GM19395 (cell line): ENCODE results near the gene NECTIN2.
"Not testable (repeated sequence)": the region's sequence is repeated elsewhere in the genome, so short reads cannot be mapped to it uniquely, and the experiment has no call there.

Experiments
- ATAC-seq: cut with Tn5 transposase; IDR thresholded peaks from one replicate; pipeline ENCODE4 v1.9.1; 2021; ENCODE audit warnings: mild to moderate bottlenecking, moderate library complexity; ENCODE audit not compliant: unreplicated experiment

Gene NECTIN2

DNA sequence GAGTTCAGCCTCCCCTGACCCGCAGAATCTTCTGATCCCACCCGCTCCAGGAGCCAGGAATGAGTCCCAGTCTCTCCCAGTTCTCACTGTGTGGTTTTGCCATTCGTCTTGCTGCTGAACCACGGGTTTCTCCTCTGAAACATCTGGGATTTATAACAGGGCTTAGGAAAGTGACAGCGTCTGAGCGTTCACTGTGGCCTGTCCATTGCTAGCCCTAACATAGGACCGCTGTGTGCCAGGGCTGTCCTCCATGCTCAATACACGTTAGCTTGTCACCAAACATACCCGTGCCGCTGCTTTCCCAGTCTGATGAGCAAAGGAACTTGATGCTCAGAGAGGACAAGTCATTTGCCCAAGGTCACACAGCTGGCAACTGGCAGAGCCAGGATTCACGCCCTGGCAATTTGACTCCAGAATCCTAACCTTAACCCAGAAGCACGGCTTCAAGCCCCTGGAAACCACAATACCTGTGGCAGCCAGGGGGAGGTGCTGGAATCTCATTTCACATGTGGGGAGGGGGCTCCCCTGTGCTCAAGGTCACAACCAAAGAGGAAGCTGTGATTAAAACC, 58.4 kb downstream of the NECTIN2 start:
- ATAC-seq = no peak

DNA sequence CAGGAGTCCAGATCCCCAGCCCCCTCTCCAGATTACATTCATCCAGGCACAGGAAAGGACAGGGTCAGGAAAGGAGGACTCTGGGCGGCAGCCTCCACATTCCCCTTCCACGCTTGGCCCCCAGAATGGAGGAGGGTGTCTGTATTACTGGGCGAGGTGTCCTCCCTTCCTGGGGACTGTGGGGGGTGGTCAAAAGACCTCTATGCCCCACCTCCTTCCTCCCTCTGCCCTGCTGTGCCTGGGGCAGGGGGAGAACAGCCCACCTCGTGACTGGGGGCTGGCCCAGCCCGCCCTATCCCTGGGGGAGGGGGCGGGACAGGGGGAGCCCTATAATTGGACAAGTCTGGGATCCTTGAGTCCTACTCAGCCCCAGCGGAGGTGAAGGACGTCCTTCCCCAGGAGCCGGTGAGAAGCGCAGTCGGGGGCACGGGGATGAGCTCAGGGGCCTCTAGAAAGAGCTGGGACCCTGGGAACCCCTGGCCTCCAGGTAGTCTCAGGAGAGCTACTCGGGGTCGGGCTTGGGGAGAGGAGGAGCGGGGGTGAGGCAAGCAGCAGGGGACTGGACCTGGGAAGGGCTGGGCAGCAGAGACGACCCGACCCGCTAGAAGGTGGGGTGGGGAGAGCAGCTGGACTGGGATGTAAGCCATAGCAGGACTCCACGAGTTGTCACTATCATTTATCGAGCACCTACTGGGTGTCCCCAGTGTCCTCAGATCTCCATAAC, 59.5 kb downstream of the NECTIN2 start, which contains the start of gene APOE:
APOE (plus strand) TSS at position 360 of the 724 bp plus-strand sequence. CDS start 829 bp downstream, outside the sequence.
- no peak for ATAC-seq

DNA sequence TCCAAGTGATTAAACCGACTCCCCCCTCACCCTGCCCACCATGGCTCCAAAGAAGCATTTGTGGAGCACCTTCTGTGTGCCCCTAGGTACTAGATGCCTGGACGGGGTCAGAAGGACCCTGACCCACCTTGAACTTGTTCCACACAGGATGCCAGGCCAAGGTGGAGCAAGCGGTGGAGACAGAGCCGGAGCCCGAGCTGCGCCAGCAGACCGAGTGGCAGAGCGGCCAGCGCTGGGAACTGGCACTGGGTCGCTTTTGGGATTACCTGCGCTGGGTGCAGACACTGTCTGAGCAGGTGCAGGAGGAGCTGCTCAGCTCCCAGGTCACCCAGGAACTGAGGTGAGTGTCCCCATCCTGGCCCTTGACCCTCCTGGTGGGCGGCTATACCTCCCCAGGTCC, 61.5 kb downstream of the NECTIN2 start:
- no peak for ATAC-seq

DNA sequence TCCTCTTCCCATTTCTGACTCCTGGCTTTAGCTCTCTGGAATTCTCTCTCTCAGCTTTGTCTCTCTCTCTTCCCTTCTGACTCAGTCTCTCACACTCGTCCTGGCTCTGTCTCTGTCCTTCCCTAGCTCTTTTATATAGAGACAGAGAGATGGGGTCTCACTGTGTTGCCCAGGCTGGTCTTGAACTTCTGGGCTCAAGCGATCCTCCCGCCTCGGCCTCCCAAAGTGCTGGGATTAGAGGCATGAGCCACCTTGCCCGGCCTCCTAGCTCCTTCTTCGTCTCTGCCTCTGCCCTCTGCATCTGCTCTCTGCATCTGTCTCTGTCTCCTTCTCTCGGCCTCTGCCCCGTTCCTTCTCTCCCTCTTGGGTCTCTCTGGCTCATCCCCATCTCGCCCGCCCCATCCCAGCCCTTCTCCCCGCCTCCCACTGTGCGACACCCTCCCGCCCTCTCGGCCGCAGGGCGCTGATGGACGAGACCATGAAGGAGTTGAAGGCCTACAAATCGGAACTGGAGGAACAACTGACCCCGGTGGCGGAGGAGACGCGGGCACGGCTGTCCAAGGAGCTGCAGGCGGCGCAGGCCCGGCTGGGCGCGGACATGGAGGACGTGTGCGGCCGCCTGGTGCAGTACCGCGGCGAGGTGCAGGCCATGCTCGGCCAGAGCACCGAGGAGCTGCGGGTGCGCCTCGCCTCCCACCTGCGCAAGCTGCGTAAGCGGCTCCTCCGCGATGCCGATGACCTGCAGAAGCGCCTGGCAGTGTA, 62.2 kb downstream of the NECTIN2 start:
- no peak for ATAC-seq

DNA sequence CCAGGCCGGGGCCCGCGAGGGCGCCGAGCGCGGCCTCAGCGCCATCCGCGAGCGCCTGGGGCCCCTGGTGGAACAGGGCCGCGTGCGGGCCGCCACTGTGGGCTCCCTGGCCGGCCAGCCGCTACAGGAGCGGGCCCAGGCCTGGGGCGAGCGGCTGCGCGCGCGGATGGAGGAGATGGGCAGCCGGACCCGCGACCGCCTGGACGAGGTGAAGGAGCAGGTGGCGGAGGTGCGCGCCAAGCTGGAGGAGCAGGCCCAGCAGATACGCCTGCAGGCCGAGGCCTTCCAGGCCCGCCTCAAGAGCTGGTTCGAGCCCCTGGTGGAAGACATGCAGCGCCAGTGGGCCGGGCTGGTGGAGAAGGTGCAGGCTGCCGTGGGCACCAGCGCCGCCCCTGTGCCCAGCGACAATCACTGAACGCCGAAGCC, 62.8 kb downstream of the NECTIN2 start:
- ATAC-seq = no peak

DNA sequence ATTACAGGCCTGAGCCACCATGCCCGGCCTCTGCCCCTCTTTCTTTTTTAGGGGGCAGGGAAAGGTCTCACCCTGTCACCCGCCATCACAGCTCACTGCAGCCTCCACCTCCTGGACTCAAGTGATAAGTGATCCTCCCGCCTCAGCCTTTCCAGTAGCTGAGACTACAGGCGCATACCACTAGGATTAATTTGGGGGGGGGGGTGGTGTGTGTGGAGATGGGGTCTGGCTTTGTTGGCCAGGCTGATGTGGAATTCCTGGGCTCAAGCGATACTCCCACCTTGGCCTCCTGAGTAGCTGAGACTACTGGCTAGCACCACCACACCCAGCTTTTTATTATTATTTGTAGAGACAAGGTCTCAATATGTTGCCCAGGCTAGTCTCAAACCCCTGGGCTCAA, 63.7 kb downstream of the NECTIN2 start:
- ATAC-seq = no peak

DNA sequence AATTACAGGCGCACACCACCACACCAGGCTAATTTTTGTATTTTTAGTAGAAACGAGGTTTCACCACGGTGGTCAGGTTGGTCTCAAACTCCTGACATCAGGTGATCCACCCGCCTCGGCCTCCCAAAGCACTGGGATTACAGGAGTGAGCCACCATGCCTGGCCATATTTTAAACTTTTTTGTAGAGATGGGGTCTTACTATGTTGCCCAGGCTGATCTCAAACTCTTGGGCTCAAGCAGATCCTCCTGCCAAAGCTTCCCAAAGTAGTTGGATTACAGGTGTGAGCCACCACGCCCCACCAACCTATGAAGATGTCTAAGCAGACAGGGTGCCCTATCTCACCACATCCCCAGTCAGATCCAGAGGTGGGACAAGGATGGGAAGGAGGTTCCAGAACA, 65.8 kb downstream of the NECTIN2 start:
- not testable (repeated sequence) for ATAC-seq

DNA sequence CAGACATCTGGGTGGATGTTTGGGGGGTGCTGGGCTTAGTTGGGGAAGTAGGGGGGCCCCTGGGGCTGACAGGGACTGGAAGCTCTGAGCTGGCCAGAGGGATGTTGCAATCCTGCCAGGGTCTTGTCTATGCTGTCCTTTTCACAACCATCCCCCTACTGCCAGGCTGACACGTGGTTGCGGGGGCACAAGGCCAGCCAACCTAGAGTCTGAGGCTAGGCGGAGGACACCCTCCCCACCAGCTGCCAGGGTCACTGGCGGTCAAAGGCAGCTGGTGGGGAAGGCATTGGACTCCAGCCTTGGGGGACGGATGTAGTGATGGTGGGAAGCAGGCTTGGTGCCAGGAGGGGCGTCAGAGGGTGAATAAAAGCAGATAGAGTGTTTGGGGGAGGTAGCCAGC, 66.8 kb downstream of the NECTIN2 start:
- ATAC-seq = no peak

DNA sequence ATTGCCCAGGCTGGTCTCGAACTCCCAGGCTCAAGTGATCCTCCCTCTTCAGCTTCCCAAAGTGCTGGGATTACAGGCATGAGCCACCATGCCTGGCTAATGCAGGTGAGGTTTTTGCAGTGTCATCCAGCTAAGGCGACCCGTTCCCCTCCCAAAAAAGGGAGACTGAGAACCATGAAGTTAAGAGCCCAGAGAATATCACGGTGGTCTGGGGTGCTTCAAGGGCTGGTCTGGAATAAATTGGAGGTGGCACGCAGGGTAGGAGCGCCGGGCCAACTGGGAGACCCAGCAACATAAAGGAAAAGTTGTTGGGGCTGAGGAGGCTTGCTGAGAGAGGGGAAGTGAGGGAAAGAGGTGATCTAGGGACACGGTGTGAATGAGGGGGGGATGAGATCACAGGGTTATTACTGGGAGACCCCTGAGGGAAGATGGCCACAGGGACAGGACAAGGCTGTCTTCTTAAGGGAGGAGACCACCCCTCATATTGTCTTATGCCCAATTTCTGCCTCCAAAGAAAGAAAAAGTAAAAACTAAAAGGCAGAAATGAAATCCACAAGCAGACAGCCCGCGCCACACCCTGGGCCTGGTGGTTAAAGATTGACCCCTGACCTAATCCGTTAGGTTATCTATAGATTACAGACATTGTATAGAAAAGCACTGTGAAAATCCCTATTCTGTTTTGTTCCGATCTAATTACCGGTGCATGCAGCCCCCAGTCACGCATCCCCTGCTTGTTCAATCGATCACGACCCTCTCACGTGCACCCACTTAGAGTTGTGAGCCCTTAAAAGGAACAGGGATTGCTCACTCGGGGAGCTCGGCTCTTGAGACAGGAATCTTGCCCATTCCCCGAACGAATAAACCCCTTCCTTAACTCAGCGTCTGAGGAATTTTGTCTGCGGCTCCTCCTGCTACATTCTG, 67.7 kb downstream of the NECTIN2 start:
- not testable (repeated sequence) for ATAC-seq

DNA sequence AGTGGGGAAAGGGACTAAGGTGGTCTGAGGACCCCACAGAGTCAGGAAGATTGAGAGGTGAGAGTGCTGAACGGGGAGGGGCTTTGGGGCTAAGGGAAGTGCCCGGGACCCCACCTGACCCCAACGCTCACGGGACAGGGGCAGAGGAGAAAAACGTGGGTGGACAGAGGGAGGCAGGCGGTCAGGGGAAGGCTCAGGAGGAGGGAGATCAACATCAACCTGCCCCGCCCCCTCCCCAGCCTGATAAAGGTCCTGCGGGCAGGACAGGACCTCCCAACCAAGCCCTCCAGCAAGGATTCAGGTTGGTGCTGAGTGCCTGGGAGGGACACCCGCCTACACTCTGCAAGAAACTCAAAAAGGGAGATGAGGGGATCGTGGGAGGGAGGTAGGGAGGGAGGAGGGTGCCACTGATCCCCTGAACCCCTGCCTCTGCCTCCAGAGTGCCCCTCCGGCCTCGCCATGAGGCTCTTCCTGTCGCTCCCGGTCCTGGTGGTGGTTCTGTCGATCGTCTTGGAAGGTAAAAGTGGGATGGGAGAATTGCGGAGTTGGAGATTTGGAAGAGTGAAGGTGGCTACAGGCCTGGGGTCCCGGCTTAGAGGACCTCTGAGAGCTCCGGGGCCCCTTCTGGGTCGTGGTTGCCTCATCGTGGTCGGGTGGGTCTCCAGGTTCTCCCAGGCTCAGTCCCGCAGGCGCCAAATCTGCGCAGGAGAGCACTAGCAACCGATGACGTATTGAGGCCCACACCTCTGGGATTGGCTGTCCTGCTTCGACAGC, 68.5 kb downstream of the NECTIN2 start, which contains the start of gene APOC1:
APOC1 (plus strand) TSS at position 176 of the 774 bp plus-strand sequence; CDS start at position 460, 284 bp downstream.
- peak; percentile 96 for ATAC-seq

DNA sequence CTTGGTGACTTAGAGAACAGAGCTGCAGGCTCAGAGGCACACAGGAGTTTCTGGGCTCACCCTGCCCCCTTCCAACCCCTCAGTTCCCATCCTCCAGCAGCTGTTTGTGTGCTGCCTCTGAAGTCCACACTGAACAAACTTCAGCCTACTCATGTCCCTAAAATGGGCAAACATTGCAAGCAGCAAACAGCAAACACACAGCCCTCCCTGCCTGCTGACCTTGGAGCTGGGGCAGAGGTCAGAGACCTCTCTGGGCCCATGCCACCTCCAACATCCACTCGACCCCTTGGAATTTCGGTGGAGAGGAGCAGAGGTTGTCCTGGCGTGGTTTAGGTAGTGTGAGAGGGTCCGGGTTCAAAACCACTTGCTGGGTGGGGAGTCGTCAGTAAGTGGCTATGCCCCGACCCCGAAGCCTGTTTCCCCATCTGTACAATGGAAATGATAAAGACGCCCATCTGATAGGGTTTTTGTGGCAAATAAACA, 78.2 kb downstream of the NECTIN2 start:
- no peak for ATAC-seq

DNA sequence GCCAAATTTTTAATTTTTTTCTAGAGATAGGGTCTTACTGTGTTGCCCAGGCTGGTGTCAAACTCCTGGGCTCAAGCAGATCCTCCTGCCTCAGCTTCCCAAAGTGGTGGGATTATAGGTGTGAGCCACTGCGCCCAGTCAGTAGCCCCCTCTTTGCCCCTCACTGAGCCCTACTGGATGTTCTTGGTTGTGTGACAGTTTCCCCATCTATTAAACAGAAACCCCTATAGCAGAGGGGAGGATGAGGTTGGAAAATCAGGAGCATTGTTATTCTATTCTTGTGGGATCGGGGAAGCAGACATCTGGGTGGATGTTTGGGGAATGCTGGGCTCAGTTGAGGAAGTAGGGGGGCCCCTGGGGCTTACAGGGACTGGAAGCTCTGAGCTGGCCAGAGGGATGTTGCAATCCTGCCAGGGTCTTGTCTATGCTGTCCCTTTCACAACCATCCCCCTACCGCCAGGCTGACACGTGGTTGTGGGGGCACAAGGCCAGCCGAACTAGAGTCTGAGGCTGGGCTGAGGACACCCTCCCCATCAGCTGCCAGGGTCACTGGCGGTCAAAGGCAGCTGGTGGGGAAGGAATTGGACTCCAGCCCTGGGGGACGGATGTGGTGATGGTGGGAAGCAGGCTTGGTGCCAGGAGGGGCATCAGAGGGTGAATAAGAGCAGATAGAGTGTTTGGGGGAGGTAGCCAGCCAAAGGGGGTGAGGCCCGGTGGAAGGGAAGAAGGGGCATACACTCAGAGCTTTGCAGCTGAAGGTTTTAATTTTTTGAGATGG, 79.2 kb downstream of the NECTIN2 start:
- no peak for ATAC-seq

DNA sequence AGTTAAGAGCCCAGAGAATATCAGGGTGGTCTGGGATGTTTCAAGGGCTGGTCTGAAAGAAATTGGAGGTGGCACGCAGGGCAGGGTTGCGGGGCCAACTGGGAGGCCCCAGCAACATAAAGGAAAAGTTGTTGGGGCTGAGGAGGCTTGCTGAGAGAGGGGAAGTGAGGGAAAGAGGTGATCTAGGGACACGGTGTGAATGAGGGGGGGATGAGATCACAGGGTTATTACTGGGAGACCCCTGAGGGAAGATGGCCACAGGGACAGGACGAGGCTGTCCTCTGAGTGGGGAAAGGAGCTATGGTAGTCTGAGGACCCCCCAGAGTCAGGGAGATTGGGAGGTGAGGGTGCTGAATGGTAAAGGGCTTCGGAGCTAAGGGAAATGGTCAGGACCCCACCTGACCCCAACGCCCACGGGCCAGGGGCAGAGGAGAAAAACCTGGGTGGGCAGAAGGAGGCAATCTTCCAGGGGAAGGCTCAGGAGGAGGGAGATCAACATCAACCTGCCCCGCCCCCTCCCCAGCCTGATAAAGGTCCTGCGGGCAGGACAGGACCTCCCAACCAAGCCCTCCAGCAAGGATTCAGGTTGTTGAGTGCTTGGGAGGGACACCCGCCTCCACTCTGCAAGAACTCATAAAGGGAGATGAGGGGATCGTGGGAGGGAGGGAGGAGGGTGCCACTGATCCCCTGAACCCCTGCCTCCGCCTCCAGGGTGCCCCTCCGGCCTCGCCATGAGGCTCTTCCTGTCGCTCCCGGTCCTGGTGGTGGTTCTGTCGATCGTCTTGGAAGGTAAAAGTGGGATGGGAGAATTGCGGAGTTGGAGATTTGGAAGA, 80.4 kb downstream of the NECTIN2 start:
- ATAC-seq = not testable (repeated sequence)

DNA sequence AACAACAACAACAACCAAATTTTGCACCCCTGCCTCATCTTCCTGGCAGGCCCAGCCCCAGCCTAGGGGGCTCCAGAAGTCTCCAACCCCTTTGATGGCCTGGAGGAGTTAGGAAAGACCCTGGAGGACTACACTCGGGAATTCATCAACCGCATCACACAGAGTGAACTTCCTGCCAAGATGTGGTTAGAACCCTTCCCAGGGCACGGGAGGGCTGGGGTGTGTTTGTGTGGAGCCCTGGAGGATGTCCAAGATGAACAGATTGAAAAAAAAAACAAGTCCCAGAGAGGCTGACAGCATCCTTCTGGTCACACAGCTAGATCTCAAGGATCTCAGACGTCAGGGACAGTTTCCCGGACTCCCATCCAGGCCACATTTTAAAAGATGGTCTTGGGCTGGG, 81.6 kb downstream of the NECTIN2 start:
- no peak for ATAC-seq

DNA sequence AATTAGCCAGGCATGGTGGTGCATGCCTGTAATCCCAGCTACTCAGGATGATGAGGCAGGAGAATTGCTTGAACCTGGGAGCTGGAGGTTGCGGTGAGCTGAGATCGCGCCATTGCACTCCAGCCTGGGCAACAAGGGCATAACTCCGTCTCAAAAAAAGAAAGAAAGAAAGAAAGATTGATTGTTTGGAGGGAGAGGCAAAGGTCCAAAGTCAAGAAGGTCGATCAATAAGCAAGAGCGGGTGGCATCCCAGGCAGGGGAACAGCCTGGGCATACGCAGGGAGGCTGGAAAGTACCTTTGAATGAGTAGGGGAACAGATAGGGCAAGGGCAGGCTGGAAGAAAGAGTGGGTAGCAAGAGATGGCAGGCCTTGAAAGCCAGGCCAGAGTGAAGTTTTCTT, 84.0 kb downstream of the NECTIN2 start:
- no peak for ATAC-seq

DNA sequence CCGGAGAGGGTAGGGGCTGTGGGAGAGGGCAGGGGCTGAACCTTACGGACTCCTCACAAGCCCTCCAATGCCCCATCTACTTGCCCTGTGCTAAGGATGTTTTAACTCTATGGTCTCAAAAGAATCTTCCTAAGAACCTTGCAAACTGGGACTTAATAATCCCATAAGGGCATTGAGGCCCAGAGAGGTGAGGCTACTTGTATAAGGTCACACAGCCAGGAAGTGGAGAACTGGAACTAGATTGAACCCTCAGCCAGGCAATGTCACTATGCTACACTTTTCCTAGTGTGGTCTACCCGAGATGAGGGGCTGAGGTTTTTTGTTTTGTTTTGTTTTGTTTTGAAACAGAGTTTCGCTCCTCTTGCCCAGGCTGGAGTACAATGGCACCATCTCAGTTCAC, 85.4 kb downstream of the NECTIN2 start:
- no peak for ATAC-seq
